Nephron (organoid): ENCODE data around the gene PPP1R12C.

ENCODE experiments used
- H3K27ac Mint-ChIP-seq, 3 experiments: 2 replicates each; pipeline ENCODE4 v1.8.0; 2020; ENCODE audit warnings: mixed read lengths in 3 of 3, mild to moderate bottlenecking in 2 of 3, moderate library complexity in 1 of 3
- H3K27me3 Mint-ChIP-seq: 2 replicates; pipeline ENCODE4 v1.8.0; 2021; ENCODE audit warnings: low read depth, mild to moderate bottlenecking, moderate library complexity, mixed read lengths
- H3K36me3 Mint-ChIP-seq: 2 replicates; pipeline ENCODE4 v1.8.0; 2020; ENCODE audit warnings: low read depth, mixed read lengths
- H3K4me1 Mint-ChIP-seq: 2 replicates; pipeline ENCODE4 v1.8.0; 2020; ENCODE audit warnings: mixed read lengths
- H3K4me3 Mint-ChIP-seq, 3 experiments: 2 replicates each; pipeline ENCODE4 v1.8.0; 2020; ENCODE audit warnings: mild to moderate bottlenecking in 3 of 3, mixed read lengths in 3 of 3, moderate library complexity in 2 of 3
- H3K9me3 Mint-ChIP-seq: 2 replicates; pipeline ENCODE4 v1.8.0; 2020; ENCODE audit warnings: mixed read lengths
- CTCF ChIP-seq, 3 experiments: fragments of 200-600 bp; sonication (generic); IDR thresholded peaks; one replicate each; pipeline ENCODE4 v1.5.0; 2021; ENCODE audit warnings: antibody characterized with exemption in 3 of 3; ENCODE audit not compliant: unreplicated experiment in 3 of 3

PPP1R12C gene

GRCh38 chr19:55081770-55082019 lies 35.7 kb downstream of the PPP1R12C start:
- H3K4me1 Mint-ChIP-seq, result peaks cover 6% of the 10 kb centered on the region
- H3K9me3 Mint-ChIP-seq, result peaks cover 3% of the 10 kb centered on the region
- peaks cover 90% of the 10 kb centered on the region for H3K27me3 Mint-ChIP-seq
- H3K36me3 Mint-ChIP-seq, result peaks cover 3% of the 10 kb centered on the region
- TF ChIP-seq CTCF (IDR thresholded peaks at IDR 0.05; ENCODE audit: unreplicated experiment in 3 of 3), result no peak
- peak overlapping the region in 2 of 3 experiments; percentile 76 to 77 for H3K4me3 Mint-ChIP-seq
- H3K27ac Mint-ChIP-seq, result no peak overlapping the region

GRCh38 chr19:55080968-55081769 lies 36.3 kb downstream of the PPP1R12C start:
- Mint-ChIP-seq H3K4me1 (peaks cover 6% of the 10 kb centered on the region), H3K27me3 (peaks cover 93% of the 10 kb centered on the region), H3K36me3 (peaks cover 3% of the 10 kb centered on the region), H3K9me3 (peaks cover 3% of the 10 kb centered on the region), H3K27ac (no peak overlapping the region), H3K4me3 (peak overlapping the region; percentile 75 to 77 (median 76))
- no peak for TF ChIP-seq CTCF (IDR thresholded peaks at IDR 0.05; ENCODE audit: unreplicated experiment in 3 of 3)

GRCh38 chr19:55080121-55080967 lies 37.1 kb downstream of the PPP1R12C start:
- H3K4me1 Mint-ChIP-seq, result peaks cover 6% of the 10 kb centered on the region
- peak overlapping the region in 1 of 3 experiments; percentile 40 for H3K27ac Mint-ChIP-seq
- TF ChIP-seq CTCF (IDR thresholded peaks at IDR 0.05; ENCODE audit: unreplicated experiment in 3 of 3), result no peak
- peak overlapping the region; percentile 75 to 77 (median 76) for H3K4me3 Mint-ChIP-seq
- H3K36me3 Mint-ChIP-seq, result peaks cover 3% of the 10 kb centered on the region
- peaks cover 92% of the 10 kb centered on the region for H3K27me3 Mint-ChIP-seq
- H3K9me3 Mint-ChIP-seq, result peaks cover 3% of the 10 kb centered on the region

- Mint-ChIP-seq H3K27ac (no peak overlapping the region), H3K27me3 (peaks cover 91% of the 10 kb centered on the region), H3K4me1 (peaks cover 6% of the 10 kb centered on the region), H3K4me3 (peak overlapping the region in 2 of 3 experiments; percentile 22 to 77), H3K36me3 (peaks cover 3% of the 10 kb centered on the region), H3K9me3 (peaks cover 3% of the 10 kb centered on the region)
- TF ChIP-seq CTCF (IDR thresholded peaks at IDR 0.05; ENCODE audit: unreplicated experiment in 3 of 3), result no peak
These were observed 37.9 kb downstream of the PPP1R12C start for GRCh38 chr19:55079400-55080038.

GRCh38 chr19:55078996-55079395 lies 38.4 kb downstream of the PPP1R12C start:
- H3K9me3 Mint-ChIP-seq, result peaks cover 5% of the 10 kb centered on the region
- peaks cover 89% of the 10 kb centered on the region for H3K27me3 Mint-ChIP-seq

More at GRCh38 chr19:55078996-55079395, 38.4 kb downstream of the PPP1R12C start:
- H3K4me3 Mint-ChIP-seq, result peak overlapping the region in 1 of 3 experiments; percentile 52
- H3K4me1 Mint-ChIP-seq, result peaks cover 6% of the 10 kb centered on the region
- no peak for TF ChIP-seq CTCF (IDR thresholded peaks at IDR 0.05; ENCODE audit: unreplicated experiment in 3 of 3)
- peaks cover 3% of the 10 kb centered on the region for H3K36me3 Mint-ChIP-seq
- H3K27ac Mint-ChIP-seq, result no peak overlapping the region
